Brain microvascular endothelial cell (primary cell): ENCODE measurements around the gene TAS2R10.
"Not testable (repeated sequence)": the region's sequence is repeated elsewhere in the genome, so short reads cannot be mapped to it uniquely, and the experiment has no call there.

Source experiments
- DNase-seq: peaks from one replicate; pipeline ENCODE4 v3.0.0-alpha.2; 2020
- H3K27ac ChIP-seq: fragments of 250-450 bp; sonication (Bioruptor Pico); 2 replicates; pipeline ENCODE4 v1.5.1; 2020; ENCODE audit warnings: mild to moderate bottlenecking, moderate library complexity
- H3K27me3 ChIP-seq: fragments of 250-450 bp; sonication (Bioruptor Pico); replicated peaks from 2 replicates; pipeline ENCODE4 v1.5.1; 2020; ENCODE audit warnings: mild to moderate bottlenecking
- H3K36me3 ChIP-seq: fragments of 250-450 bp; sonication (Bioruptor Pico); replicated peaks from 2 replicates; pipeline ENCODE4 v1.5.1; 2020; ENCODE audit warnings: mild to moderate bottlenecking
- H3K4me3 ChIP-seq: 2 replicates; pipeline ENCODE4 v1.5.1; 2011; ENCODE audit warnings: low read depth, mild to moderate bottlenecking, control low read depth, low read length, moderate library complexity
- in situ Hi-C: cut with HindIII; loops from 2 replicates; pipeline ENCODE4 v1.10.0; 2017; ENCODE audit warnings: low sequenced_read_pairs, low pct_ligation_motif_present
- TF ChIP-seq, protein P1 (sequence below): IDR thresholded peaks from 2 replicates; pipeline ENCODE4 v1.5.1; 2011; ENCODE audit warnings: low read depth, mild to moderate bottlenecking, moderate library complexity, low read length, control low read depth, inconsistent platforms; ENCODE audit errors: missing control alignments

TAS2R10 gene

GRCh38 chr12:10802587-10802986, 23.6 kb downstream of the TAS2R10 start, which contains the start of gene TAS2R7:
TSS of gene TAS2R7 (minus strand) at chr12:10802627. CDS start at chr12:10802570, 57 bp downstream.
- TF ChIP-seq, protein P1, sequence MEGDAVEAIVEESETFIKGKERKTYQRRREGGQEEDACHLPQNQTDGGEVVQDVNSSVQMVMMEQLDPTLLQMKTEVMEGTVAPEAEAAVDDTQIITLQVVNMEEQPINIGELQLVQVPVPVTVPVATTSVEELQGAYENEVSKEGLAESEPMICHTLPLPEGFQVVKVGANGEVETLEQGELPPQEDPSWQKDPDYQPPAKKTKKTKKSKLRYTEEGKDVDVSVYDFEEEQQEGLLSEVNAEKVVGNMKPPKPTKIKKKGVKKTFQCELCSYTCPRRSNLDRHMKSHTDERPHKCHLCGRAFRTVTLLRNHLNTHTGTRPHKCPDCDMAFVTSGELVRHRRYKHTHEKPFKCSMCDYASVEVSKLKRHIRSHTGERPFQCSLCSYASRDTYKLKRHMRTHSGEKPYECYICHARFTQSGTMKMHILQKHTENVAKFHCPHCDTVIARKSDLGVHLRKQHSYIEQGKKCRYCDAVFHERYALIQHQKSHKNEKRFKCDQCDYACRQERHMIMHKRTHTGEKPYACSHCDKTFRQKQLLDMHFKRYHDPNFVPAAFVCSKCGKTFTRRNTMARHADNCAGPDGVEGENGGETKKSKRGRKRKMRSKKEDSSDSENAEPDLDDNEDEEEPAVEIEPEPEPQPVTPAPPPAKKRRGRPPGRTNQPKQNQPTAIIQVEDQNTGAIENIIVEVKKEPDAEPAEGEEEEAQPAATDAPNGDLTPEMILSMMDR = no peak
- H3K27ac ChIP-seq = no peak within 1 kb of the TSS
- no peak for DNase-seq
- H3K27me3 ChIP-seq = no peaks in the 10 kb centered on the region
- no peak within 1 kb of the TSS for H3K4me3 ChIP-seq
- in situ Hi-C loops = no loop called here
- no peaks in the 10 kb centered on the region for H3K36me3 ChIP-seq

- TF ChIP-seq, protein P1 = no peak
- no peaks in the 10 kb centered on the region for H3K36me3 ChIP-seq
- in situ Hi-C loops = no loop called here
- no peak overlapping the region for H3K4me3 ChIP-seq
- no peak for DNase-seq
- H3K27me3 ChIP-seq = no peaks in the 10 kb centered on the region
- H3K27ac ChIP-seq = no peak overlapping the region
Observed at GRCh38 chr12:10801741-10802140, 24.4 kb downstream of the TAS2R10 start.

- Histone ChIP-seq H3K36me3 (no peaks in the 10 kb centered on the region), H3K27me3 (no peaks in the 10 kb centered on the region), H3K27ac (no peak overlapping the region), H3K4me3 (no peak overlapping the region)
- no peak for DNase-seq
- in situ Hi-C loops = loop anchor here (25.0 kb wide), 1 partner anchor 693 kb away; no protein-coding TSS in a partner anchor
- TF ChIP-seq, protein P1 = no peak
Observed at GRCh38 chr12:10794222-10794621, 31.9 kb downstream of the TAS2R10 start.

- H3K4me3 ChIP-seq, H3K27ac ChIP-seq, H3K27me3 ChIP-seq, DNase-seq, H3K36me3 ChIP-seq: not testable (repeated sequence)
- in situ Hi-C loops = loop anchor here (25.0 kb wide), 1 partner anchor 696 kb away; no protein-coding TSS in a partner anchor
Observed at GRCh38 chr12:10791769-10792168, 34.4 kb downstream of the TAS2R10 start.

DNA sequence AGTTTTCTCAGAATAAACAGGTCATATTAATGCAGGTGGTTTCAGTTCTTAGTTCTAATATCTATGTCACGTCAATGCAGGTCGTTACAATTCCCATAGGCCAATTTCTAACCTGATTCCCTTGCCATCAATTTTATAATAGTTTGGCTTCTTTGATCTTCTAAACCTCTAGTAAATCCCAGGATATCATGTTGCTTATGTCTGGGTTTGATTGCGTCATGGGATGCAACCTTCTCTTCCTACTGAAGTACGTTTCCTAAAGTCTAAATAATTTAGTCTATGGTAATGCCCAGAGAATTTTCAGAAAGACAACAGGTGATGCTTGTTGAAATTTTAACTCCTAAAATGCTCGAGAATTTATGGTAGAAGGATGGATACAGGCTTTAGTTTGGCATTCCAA, 42.9 kb downstream of the TAS2R10 start:
- Histone ChIP-seq H3K4me3 (no peak overlapping the region), H3K27ac (no peak overlapping the region), H3K27me3 (no peaks in the 10 kb centered on the region), H3K36me3 (no peaks in the 10 kb centered on the region)
- TF ChIP-seq, protein P1 = no peak
- in situ Hi-C loops = loop anchor here (25.0 kb wide), 1 partner anchor 704 kb away; no protein-coding TSS in a partner anchor
- DNase-seq = no peak

DNA sequence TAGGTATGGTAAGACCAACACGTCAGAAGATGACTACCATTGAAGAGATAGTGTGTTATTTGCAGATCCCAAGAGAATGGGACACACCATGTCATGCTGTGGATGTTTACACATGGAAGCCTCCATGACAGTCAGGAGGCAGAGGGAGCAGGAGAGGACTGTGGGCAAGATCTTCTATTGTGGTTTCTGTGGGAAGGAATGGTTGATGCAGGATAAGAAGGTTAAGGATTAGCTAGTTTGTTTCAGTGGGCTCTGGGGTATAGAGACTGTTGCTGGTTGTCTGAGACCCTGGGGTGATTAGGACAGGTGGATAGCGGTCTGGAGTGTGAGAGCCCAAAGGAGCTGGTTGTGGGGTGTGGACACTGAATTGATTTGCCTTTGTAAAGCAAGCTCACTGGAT, 47.1 kb downstream of the TAS2R10 start:
- TF ChIP-seq, protein P1 = no peak
- Histone ChIP-seq H3K36me3 (no peaks in the 10 kb centered on the region), H3K27me3 (no peaks in the 10 kb centered on the region), H3K4me3 (no peak overlapping the region), H3K27ac (no peak overlapping the region)
- DNase-seq = no peak
- in situ Hi-C loops = loop anchor here (25.0 kb wide), 1 partner anchor 708 kb away; no protein-coding TSS in a partner anchor
